GM18870 (cell line): ENCODE results near the gene EGFL6.
A peak's percentile ranks its signal among the peaks of the same experiment; 100 is the strongest.
"Not testable (repeated sequence)": the region's sequence is repeated elsewhere in the genome, so short reads cannot be mapped to it uniquely, and the experiment has no call there.

Source experiments
- ATAC-seq: cut with Tn5 transposase; IDR thresholded peaks from one replicate; pipeline ENCODE4 v1.9.1; 2021; ENCODE audit warnings: moderate library complexity; ENCODE audit not compliant: unreplicated experiment

EGFL6 gene

GRCh38 chrX:13651150-13651549 is 81.7 kb downstream of the EGFL6 start:
- no peak for ATAC-seq

- ATAC-seq, result peak; percentile 3
These were observed 82.9 kb downstream of the EGFL6 start for GRCh38 chrX:13652287-13652793.

DNA sequence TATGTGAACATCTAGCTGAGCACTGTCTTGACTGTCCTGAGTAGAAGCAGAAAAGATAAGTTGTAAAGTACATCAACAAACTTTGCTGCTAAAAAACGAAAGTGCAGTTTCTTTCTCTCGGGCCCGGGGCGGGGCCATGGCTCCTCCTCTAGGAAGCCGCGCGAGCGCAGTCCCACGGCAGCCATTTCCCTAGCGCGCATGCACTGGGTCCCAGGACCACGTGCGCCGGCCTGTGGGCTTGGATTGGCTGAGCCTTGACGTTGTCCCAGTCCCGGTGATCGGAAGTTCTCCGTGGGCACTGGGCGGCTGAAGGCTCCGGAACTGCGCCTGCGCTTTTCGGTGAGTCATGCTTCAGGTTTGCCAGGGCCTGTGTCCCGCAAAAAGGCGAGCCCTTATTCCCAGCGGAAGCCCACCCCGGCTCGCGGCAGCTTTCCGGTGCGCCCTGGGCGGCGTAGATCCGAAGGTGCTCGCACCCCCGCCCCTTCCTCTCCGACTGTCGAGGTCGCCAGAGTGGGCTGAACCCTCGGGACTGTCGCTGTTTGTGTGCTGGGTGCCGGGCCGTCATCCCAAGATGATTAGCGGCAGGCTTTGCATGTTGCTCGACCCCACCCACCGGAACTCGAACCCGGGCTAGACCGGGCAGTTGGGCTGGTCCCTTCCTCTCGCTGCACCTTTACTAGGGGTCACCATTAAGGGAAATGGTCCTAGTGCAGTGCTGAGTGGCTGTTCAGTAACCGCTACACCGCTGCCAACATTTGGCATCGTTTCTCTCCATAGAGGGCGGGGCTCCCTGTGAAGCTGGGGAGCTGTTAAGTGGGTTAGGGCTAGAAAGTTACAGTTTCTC is 83.7 kb downstream of the EGFL6 start, which contains the start of gene TCEANC:
Gene TCEANC, plus strand, starts transcription at position 292 of the 844 bp plus-strand sequence. CDS start 9,368 bp downstream, outside the sequence.
- ATAC-seq, result peak; percentile 93

GRCh38 chrX:13654116-13654515 is 84.7 kb downstream of the EGFL6 start:
- ATAC-seq, result no peak

DNA sequence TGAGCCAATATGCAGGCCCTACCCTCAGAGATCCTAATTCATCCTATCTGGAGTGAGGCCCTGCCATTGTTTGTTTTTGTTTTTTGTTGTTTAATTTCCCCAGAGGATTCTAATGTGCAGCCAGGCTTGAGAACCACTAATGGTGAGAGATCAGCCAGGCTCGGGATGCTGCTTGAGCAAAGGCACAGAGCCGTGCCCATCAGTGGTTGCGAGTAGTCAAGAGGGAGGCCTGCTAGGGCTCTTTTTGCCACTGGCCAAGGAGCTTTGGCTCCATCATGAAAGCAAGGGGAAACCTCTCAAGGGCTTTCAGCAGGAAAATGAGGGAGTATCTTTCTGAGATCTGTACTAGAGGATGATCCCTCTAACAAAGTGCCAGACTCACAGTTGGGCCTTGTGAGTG is 86.3 kb downstream of the EGFL6 start:
- ATAC-seq, result no peak

DNA sequence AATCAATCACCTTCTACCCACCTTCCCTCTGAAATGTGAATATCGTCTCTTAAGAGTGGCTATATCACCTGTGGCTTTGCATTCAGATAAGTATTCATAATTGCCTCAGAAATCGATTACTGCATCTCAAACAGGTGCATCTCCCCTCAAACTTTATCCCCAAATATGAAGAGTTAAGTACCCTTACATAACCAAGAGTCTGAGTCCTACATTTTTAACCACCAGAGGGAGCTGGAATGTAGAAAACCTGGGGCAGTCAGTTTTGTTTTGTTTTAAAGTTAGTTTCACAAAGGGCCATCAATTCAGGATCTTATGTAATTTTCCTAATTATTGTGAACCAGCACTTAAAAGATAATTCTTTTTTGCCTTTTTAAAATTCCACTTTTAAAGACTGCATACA is 89.2 kb downstream of the EGFL6 start:
- no peak for ATAC-seq

- no peak for ATAC-seq
These were observed 89.7 kb downstream of the EGFL6 start for GRCh38 chrX:13659063-13659462.

- ATAC-seq, result no peak
These were observed 92.4 kb downstream of the EGFL6 start for GRCh38 chrX:13661735-13662288.

GRCh38 chrX:13662355-13662791 is 93.0 kb downstream of the EGFL6 start:
- ATAC-seq, result no peak

DNA sequence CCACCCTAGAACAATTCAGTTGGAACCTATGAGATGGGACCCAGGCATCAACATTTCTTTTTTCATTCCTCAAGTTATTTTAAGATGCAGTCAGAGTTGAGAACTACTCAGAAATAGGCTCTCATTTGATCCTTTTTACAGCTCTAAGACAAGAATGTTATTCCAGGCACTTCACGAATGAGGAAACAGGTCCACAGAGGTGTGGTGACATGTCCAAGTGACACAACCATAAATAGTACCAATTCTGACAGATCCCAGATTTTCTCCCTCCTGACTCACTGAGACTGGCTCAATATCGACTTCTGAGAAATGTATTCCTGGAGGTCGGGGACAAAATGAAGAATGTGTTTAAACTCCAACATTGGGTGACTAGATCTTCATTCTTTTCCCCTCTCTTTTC is 94.6 kb downstream of the EGFL6 start:
- ATAC-seq, result no peak

- no peak for ATAC-seq
These were observed 97.4 kb downstream of the EGFL6 start for GRCh38 chrX:13666836-13667235.

DNA sequence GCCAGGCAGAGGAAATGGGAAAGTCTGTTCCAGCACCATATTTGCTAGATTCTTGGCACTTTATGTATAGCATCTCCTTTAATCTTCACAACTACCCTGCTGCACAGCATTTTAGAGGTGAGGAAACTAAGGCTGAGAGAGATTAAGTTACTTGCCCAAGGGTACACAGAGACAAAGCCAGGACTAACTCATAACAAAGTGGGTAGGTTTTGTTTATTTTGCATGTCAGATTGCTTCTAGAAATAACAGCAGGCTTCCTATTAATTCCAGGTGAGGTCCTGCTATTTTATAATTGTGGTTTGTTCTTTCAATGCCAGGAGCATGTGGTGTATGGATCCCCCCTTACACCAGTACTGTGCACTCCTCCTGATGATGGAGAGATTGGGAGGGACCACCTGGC is 98.5 kb downstream of the EGFL6 start:
- no peak for ATAC-seq

DNA sequence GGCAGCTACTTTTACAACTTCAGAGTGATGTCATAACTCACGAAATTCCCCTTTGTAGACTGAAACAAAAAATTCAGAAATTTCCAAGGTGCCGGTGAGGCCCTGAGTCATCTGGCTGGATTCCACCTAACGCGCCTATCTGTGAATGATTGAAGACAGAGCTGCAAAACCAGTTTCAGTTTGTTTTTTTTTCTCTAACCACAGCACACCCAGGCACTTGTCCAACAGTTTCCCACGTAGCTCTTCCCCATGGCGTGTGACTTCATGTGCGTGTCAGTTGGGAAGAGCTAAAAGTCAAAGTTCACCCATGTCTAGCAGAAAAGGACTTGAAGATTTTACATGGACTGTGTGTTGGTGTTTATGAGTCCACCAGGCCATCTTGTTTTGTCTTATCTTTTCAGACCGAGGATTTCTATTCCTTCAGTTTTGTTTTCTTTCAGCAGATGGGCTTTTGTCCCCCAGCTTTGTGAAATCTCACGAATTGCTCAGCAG is 99.9 kb downstream of the EGFL6 start:
- ATAC-seq, result peak; percentile 83

DNA sequence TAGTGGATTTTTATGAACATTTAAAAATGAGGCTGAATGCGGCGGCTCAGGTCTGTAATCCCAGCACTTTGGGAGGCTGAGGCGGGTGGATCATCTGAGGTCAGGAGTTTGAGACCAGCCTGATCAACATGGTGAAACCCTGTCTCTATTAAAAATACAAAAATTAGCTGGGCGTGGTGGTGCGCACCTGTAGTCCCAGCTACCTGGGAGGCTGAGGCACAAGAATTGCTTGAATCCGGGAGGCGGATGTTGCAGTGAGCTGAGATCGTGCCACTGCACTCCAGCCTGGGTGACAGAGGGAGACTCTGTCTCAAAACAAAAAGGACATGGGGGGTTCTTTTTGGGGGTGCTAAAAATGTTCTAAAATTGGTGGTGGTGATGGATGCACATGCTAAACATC is 100.4 kb downstream of the EGFL6 start:
- not testable (repeated sequence) for ATAC-seq

DNA sequence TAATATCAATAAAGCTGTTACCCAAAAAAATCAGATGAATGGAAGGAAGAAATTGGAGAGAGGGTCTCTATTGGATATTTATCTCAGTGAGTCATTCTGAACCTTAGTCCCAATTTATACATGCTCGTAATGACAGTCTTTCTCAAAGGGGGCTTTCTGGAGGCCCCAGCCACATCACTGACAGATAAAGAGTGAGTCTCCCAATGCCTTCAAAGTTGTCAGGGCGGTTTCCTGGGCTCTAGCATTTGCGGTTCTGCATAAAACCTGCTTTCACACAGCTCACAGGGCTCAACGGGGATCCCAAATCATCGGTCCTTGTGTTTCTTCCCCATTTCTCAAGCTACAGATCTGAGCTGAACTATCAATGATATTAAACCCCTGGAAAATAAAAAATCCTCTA is 100.8 kb downstream of the EGFL6 start:
- no peak for ATAC-seq

DNA sequence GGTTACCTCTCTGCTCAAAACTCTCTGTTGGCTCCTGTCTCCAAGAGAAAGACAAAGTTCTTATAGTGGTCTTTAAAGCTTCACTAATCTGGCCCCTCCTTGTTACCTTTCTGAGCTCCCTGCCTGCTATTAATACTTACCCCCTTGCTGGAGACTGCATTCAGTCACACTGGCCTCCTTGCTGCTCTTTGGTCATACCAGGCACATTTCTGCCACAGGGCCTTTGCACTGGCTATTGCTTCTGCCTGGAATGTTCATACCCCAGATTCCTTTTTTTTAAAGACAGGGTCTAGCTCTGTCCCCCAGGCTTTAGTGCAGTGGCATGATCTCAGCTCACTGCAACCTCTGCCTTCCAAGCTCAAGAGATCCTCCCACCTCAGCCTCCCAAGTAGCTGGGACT is 103.6 kb downstream of the EGFL6 start:
- ATAC-seq, result no peak

DNA sequence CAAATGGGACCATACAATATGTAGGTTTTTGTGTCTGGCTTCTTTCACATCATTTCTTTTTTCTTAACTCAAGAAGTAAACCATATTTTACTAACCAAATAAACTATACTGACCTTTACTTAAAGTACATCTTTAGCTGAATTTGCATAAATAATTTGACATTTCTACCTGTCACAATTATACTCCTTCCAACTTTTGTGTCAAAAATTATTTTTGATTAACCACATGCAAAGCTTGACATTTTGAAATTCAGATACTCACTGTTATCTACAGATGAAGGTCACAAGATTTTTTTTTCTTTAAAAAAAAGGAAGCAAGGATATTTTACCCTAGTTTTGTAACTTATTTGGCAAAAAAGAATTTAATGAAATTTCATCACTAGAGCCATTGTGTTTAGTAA is 107.5 kb downstream of the EGFL6 start:
- ATAC-seq, result no peak

- ATAC-seq, result not testable (repeated sequence)
These were observed 110.3 kb downstream of the EGFL6 start for GRCh38 chrX:13679700-13680099.

DNA sequence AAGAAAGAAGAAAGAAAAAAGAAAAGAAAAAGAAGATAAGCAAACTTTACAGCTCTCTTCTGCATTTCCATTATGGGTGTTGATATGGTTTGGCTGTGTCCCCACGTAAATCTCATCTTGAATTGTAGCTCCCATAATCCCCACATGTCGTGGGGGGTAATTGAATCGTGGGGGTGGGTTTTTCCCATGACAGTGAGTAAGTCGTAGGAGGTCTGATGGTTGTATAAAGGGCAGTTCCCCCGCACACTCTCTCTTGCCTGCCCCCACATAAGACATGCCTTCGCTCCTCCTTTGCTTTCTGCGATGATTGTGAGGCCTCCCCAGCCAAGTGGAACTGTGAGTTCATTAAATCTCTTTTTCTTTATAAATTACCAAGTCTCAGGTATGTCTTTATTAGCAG is 112.2 kb downstream of the EGFL6 start:
- ATAC-seq, result no peak
